VCaP (cell line): ENCODE data around the gene FSTL4.

Experiments
- H3K27ac ChIP-seq: fragments of 450-650 bp; 2 replicates; pipeline ENCODE4 v1.5.1; 2017
- TF ChIP-seq, protein P1 (sequence below): fragments of 450-650 bp; conservative IDR thresholded peaks from 2 replicates; pipeline ENCODE4 v1.5.1; 2017; ENCODE audit warnings: mild to moderate bottlenecking, moderate library complexity

The FSTL4 gene

DNA sequence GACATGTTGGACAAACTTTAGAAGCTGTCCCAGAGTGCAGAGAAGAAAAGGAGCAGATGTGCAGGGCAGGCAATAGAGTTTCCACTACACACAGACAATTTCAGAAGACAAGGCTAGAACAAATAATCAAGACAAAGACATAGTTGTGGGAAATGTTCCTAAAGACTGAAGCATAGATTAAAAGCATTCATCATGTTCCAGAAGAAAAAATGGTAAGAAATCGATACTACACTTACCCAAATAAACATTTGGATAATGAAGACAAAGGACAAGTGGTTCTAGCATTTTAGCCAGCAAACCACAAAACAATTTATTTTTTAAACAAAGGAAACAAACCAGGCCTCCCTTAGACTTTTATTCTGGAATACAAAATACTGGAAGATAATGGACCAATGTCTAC is 97.9 kb downstream of the FSTL4 start:
- H3K27ac ChIP-seq = no peak overlapping the region
- TF ChIP-seq, protein P1, sequence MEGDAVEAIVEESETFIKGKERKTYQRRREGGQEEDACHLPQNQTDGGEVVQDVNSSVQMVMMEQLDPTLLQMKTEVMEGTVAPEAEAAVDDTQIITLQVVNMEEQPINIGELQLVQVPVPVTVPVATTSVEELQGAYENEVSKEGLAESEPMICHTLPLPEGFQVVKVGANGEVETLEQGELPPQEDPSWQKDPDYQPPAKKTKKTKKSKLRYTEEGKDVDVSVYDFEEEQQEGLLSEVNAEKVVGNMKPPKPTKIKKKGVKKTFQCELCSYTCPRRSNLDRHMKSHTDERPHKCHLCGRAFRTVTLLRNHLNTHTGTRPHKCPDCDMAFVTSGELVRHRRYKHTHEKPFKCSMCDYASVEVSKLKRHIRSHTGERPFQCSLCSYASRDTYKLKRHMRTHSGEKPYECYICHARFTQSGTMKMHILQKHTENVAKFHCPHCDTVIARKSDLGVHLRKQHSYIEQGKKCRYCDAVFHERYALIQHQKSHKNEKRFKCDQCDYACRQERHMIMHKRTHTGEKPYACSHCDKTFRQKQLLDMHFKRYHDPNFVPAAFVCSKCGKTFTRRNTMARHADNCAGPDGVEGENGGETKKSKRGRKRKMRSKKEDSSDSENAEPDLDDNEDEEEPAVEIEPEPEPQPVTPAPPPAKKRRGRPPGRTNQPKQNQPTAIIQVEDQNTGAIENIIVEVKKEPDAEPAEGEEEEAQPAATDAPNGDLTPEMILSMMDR = no peak

DNA sequence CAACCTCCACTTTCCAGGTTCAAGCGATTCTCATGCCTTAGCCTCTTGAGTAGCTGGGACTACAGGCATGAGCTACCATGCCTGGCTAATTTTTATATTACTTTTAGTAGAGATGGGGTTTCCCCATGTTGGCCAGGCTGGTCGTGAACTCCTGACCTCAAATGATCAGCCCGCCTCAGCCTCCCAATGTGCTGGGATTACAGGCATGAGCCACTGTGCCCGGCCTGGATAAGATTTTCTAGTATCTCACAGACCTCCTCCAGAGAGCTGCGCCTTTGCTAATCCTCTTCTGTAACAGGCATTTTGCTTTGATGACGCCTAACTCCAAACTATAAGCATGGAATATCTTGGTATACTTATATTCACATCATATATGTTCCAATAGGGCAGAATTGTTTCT is 99.4 kb downstream of the FSTL4 start:
- no peak overlapping the region for H3K27ac ChIP-seq
- TF ChIP-seq, protein P1 = no peak

DNA sequence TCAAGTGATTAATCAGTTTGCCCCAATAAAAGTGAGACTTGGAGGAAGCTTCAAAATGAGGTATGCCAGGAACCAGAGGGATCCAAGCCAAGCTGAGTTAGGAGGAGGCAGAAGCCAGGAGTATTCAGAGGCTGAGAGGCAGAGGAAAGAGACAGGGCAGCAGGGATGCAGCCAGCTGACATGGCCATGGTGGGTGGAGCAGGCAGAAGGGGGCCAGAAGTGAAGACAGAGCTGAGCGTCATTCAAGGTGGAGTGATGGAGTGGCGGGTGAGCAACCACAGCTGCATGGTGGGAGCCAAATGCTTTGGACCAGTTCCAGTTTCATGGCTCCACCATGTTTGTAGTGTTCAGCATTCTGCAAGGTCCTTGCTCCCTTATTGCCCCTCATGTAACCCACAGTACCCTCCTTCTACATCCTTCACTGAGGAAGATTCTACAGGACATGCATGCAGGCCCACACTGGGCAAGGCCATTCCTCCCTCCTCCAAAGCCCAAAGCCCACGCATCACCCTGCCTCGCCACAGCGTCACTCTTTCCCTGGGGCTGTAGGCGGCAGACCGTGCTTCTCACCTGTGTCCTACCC is 100.6 kb downstream of the FSTL4 start:
- TF ChIP-seq, protein P1 = no peak
- H3K27ac ChIP-seq = no peak overlapping the region

DNA sequence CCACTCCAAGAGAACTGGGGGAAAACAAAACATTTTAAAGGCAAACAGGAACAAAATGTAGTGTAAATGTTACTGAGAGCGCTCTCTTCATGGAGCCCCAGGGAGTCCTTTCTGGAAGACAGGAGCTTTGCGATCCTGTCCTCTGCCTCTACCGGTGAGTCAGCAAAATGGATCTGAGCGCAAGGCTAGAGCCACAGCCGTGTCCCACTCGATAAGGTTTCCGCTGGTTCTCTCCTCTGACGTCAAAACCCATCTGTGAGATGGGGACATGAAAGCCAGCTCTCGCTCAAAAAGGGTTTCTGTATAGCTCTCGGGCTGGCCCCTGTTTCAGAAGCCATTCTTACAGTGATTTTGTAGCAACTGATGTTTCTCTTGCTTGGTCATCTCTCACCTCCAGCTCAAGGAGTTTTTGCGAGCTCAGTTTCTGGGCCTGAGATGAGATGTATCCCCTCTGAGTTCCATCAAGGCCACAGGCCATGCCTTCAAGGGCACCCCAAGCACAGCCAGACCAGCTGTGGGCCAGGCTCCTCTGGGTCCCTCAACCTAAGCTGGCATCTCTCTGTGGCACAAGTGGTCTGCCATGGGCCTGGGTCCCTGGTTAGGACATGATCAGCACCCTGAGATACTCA is 101.6 kb downstream of the FSTL4 start:
- TF ChIP-seq, protein P1 = no peak
- no peak overlapping the region for H3K27ac ChIP-seq

DNA sequence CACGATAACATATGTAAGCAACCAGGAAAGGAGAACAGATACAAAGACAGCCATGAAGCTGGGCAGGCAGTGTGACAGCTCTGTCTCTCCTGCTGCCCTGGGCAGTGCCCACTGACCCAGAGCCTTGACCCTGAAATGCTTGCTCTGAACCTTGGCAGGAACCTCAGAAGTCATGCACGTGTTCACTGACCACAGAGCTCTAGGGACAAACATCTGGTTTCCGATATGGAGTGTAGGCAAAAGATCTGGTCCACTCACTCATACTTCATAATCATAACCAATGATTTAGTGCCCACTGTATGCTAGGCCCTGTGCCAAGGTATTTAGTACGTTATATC is 102.6 kb downstream of the FSTL4 start:
- TF ChIP-seq, protein P1 = no peak
- H3K27ac ChIP-seq = no peak overlapping the region; the same call in 1 of the 2 replicates

DNA sequence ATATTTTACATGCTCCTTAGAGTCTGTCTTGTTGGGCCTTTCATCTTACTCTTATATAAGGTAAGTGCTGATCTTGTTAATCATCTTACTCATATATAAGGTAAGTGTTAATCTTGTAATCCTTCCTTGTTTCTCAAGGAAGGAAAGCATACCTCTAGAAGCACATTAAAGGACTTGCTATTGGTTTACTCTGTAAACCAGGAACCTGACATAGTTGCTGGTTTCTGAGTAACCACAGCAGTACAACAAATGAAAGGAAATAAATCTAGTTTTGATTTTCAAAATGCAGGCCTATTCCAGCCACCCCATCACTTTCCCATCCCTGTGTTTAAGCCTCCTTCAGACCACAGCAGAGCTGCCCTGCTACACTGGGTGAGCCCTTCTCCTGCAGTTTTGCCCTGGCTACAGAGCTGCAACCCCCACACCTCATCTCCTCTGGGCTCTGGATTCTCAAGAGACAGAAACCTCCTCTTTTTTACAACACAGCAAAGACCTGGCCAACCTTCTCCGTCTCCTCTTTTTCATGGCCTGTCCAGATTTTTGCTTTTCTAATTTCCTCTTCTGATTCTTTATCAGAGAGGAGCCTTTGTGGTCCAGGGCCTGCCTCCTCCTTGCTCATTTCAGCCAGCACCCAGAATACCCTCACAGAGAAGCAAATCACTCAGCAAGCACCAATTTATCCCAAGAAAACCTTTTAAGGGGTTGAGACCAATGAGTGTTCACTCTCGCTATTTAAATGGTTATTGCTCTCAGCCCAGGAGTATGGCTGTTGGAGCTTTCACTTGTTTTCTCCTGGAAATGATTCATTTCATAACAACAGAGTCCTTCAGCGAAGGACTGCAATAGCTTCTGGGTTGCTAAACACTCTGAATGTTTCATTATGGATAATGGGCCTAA is 103.2 kb downstream of the FSTL4 start:
- TF ChIP-seq, protein P1 = no peak
- peak overlapping the region; percentile 21; the same call in 1 of the 2 replicates for H3K27ac ChIP-seq

DNA sequence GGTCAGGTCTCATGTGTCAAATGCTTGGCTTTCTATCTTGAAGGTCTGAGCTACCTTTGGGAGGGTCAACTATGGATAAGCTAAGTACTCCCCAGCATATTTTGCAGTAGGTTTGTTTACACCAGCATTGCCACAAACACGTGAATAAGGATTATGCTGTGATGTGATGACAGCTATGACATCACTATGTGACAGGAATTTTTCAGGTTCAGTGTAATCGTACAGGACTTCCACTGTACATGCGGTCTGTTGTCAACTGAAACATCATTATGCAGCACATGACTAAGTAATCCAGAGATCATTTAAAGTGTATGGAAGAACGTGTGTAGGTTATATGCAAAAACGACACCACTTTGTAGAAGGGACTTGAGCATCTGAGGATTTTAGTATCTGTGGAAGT is 104.0 kb downstream of the FSTL4 start:
- TF ChIP-seq, protein P1 = no peak
- H3K27ac ChIP-seq = peak overlapping the region; percentile 21; the same call in 1 of the 2 replicates
